ENCODE measurements around the gene SCARB2.

Gene SCARB2

DNA sequence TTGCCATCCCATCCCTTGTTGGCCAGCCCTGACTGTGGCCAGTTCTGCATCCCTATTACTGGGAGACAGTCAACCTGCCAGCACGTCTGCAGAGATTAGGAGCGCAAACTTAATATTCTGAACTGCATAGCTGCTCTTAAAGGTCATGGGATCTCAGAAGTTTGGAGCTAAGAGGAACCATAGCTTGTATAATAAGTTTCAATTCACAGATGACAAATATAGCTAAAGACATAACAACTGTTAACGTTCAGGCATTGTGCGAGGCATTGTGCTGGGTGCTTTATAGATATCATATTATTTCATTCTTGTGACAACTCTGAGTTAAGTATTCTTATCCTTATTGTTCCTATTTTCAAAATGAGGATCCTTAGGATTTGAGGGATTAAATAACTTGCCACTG is 3.7 kb downstream of the SCARB2 start:
- H3K4me1 ChIP-seq (ENCODE audit: control insufficient read depth, insufficient read depth, low read length), result peaks cover 21% of the 10 kb centered on the region
- 0 out of 2 replicates have a peak, but pooled peaks cover under 1% of the 10 kb centered on the region for H3K27me3 ChIP-seq (ENCODE audit: control insufficient read depth, insufficient read depth, low read length)
- no peaks in the 10 kb centered on the region for H3K36me3 ChIP-seq (ENCODE audit: control insufficient read depth, insufficient read depth, low read length)
- H3K4me3 ChIP-seq (ENCODE audit: low read depth, low read length), result no peak overlapping the region
- H3K27ac ChIP-seq (ENCODE audit: low read depth, low read length), result no peak overlapping the region
- H3K9me3 ChIP-seq (ENCODE audit: control insufficient read depth, insufficient read depth, low read length), result no peaks in the 10 kb centered on the region
- no peak overlapping the region for H3K9ac ChIP-seq (ENCODE audit: low read depth, low read length)

DNA sequence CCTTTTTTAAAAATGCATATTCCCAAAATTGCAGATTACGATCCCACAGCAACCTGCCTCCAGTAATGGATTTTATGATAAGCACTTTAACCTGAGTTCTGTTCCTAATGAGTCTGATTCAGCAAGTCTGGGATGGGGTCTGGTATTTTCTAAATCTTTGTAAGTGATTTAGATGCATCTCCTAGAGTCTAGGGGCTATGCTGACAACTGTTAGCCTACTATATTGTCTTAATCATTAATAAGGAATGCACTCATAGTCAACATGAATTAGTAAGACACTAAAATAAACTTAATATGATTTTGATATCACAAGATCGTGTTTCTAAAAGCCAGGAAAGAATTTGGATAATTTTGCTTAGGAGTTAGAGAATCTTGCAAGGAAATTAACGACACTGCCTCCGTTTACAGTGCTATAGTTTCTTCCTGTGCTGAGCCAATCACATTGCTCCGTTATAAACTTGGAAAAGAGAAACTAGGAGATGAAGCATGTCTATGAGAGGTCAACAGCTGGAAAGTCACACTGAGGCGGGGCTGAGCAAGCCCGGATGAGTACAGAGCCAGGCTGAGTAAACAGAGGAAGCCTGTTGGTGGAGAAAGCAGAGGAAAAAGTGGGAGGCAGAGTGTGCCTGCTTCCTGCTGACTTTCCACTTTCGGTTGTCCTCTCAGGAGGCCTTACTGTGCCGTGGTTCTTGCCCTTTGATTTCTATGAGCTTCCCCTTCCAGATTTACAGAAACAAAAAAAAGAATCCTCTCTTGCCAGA is 5.4 kb downstream of the SCARB2 start:
- Histone ChIP-seq H3K27me3 (ENCODE audit: control insufficient read depth, insufficient read depth, low read length) (no peaks in the 10 kb centered on the region), H3K36me3 (ENCODE audit: control insufficient read depth, insufficient read depth, low read length) (no peaks in the 10 kb centered on the region), H3K4me3 (ENCODE audit: low read depth, low read length) (no peak overlapping the region), H3K9ac (ENCODE audit: low read depth, low read length) (no peak overlapping the region), H3K9me3 (ENCODE audit: control insufficient read depth, insufficient read depth, low read length) (no peaks in the 10 kb centered on the region), H3K27ac (ENCODE audit: low read depth, low read length) (no peak overlapping the region), H3K4me1 (ENCODE audit: control insufficient read depth, insufficient read depth, low read length) (peaks cover 11% of the 10 kb centered on the region; the same call in 1 of the 2 replicates)

DNA sequence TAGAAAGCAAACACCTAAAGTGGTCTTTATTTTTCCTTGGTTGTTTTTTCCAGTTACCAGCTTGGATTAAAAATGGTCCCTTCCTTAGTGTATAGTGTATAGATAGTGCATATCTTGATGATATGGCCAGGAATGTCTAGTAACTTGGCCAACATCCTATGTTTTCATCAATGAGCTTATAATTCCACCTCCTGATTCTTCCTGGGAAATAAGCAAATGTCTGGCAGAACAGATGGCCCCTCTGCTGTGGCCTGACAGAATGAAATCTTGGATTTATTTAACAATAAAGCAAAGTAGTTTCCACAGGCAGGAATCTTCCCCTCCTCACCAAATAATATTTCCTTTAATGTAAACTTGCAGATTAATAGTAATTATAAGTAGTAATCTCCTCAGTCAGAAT is 6.1 kb downstream of the SCARB2 start:
- Histone ChIP-seq H3K9ac (ENCODE audit: low read depth, low read length) (no peak overlapping the region), H3K9me3 (ENCODE audit: control insufficient read depth, insufficient read depth, low read length) (no peaks in the 10 kb centered on the region), H3K27ac (ENCODE audit: low read depth, low read length) (no peak overlapping the region), H3K4me1 (ENCODE audit: control insufficient read depth, insufficient read depth, low read length) (peaks cover 8% of the 10 kb centered on the region; the same call in 1 of the 2 replicates), H3K36me3 (ENCODE audit: control insufficient read depth, insufficient read depth, low read length) (no peaks in the 10 kb centered on the region), H3K27me3 (ENCODE audit: control insufficient read depth, insufficient read depth, low read length) (no peaks in the 10 kb centered on the region), H3K4me3 (ENCODE audit: low read depth, low read length) (no peak overlapping the region)

DNA sequence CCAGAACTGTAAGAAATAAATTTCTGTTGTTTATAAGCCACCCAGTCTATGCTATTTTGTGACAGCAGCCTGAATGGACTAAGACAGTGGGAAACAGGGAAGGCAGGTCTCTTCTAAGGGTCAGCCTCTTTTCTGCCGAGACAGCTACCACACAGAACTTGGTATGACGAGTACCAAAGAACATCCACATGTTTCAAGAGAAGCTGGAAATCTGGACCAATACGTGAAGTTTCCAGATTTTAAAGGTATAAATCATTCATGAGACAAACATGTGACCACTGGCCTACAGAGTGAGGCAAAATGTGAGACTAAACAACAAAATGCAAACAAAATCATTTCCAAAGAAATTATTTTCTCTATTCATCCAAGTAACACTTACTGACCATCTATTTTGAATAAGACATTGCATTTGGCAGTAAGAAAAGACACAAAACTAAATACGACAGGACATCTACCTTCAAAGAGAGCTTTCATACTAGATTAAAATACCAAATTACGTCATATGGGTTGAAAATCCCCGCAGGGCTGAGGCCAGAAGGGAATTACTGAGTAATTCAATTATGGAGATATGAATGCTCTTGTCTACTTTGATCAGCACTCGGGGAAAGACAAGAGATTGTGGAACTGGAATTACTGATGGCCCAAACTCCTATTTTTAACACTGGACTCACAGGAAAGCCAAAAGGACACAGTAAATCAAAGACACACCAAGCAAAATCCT is 7.2 kb downstream of the SCARB2 start:
- no peak overlapping the region for H3K9ac ChIP-seq (ENCODE audit: low read depth, low read length)
- H3K4me1 ChIP-seq (ENCODE audit: control insufficient read depth, insufficient read depth, low read length), result peaks cover 7% of the 10 kb centered on the region; the same call in 1 of the 2 replicates
- H3K27me3 ChIP-seq (ENCODE audit: control insufficient read depth, insufficient read depth, low read length), result no peaks in the 10 kb centered on the region
- H3K4me3 ChIP-seq (ENCODE audit: low read depth, low read length), result no peak overlapping the region
- no peak overlapping the region for H3K27ac ChIP-seq (ENCODE audit: low read depth, low read length)
- no peaks in the 10 kb centered on the region for H3K36me3 ChIP-seq (ENCODE audit: control insufficient read depth, insufficient read depth, low read length)
- no peaks in the 10 kb centered on the region for H3K9me3 ChIP-seq (ENCODE audit: control insufficient read depth, insufficient read depth, low read length)

DNA sequence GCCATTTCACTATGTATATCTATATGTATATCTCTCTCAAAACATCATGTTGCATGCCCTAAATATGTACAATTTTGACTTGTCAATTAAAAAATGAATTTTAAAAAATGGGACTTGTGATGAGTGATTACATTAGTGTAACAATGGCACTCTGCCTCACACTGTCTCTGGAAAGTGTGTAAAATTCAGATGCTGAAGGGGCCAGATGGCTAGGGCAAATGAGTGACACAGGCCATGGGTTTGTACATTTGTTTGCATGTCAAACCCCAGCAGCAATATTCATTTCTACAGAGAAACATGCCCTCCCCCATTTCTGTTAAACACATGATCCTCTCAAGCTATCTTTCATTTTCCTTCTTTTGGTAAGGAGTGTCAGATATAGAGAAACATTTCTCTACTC is 8.1 kb downstream of the SCARB2 start:
- no peak overlapping the region for H3K4me3 ChIP-seq (ENCODE audit: low read depth, low read length)
- H3K9ac ChIP-seq (ENCODE audit: low read depth, low read length), result no peak overlapping the region
- H3K36me3 ChIP-seq (ENCODE audit: control insufficient read depth, insufficient read depth, low read length), result no peaks in the 10 kb centered on the region
- no peaks in the 10 kb centered on the region for H3K27me3 ChIP-seq (ENCODE audit: control insufficient read depth, insufficient read depth, low read length)
- no peaks in the 10 kb centered on the region for H3K9me3 ChIP-seq (ENCODE audit: control insufficient read depth, insufficient read depth, low read length)
- H3K4me1 ChIP-seq (ENCODE audit: control insufficient read depth, insufficient read depth, low read length), result peaks cover 7% of the 10 kb centered on the region; the same call in 1 of the 2 replicates
- H3K27ac ChIP-seq (ENCODE audit: low read depth, low read length), result no peak overlapping the region

DNA sequence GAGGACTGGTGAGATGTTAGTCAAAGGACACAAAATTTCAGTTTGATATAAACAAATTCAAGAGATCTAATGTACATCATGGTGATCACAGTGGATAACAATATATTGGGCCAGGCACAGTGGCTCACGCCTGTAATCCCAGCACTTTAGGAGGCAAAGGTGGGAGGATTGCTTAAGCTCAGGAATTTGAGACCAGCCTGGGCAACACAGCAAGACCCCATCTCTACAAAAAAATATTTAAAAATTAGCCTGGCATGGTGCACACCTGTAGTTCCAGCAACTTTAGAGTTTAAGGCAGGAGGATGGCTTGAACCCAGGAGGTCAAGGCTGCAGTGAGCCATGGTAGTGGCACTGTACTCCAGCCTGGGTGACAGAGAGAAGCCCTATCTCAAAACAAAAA is 8.7 kb downstream of the SCARB2 start:
- Histone ChIP-seq H3K4me3 (ENCODE audit: low read depth, low read length) (no peak overlapping the region), H3K4me1 (ENCODE audit: control insufficient read depth, insufficient read depth, low read length) (peaks cover 9% of the 10 kb centered on the region), H3K27ac (ENCODE audit: low read depth, low read length) (no peak overlapping the region), H3K9ac (ENCODE audit: low read depth, low read length) (no peak overlapping the region), H3K27me3 (ENCODE audit: control insufficient read depth, insufficient read depth, low read length) (no peaks in the 10 kb centered on the region), H3K36me3 (ENCODE audit: control insufficient read depth, insufficient read depth, low read length) (no peaks in the 10 kb centered on the region), H3K9me3 (ENCODE audit: control insufficient read depth, insufficient read depth, low read length) (no peaks in the 10 kb centered on the region)

DNA sequence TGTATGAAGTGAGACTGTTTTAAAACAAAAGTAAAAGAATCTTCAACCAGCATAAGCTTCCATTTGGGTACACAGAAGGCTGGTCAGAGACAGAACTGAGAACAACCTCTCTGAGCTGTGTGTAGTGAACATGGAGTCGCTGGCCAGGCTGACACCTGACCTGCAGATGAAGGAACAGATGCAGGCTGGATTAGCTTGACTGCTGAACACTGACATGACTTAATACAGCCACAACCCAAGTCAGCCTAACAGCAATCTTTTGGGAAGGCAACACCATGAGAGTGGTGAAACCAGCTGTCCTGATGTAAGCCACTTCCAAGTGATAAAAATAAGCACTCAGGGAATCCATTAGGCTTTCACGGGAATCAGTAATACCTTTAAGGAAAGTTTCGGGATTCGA is 10.1 kb downstream of the SCARB2 start:
- Histone ChIP-seq H3K27me3 (ENCODE audit: control insufficient read depth, insufficient read depth, low read length) (no peaks in the 10 kb centered on the region), H3K4me1 (ENCODE audit: control insufficient read depth, insufficient read depth, low read length) (peaks cover 12% of the 10 kb centered on the region), H3K36me3 (ENCODE audit: control insufficient read depth, insufficient read depth, low read length) (no peaks in the 10 kb centered on the region), H3K9me3 (ENCODE audit: control insufficient read depth, insufficient read depth, low read length) (no peaks in the 10 kb centered on the region), H3K9ac (ENCODE audit: low read depth, low read length) (no peak overlapping the region), H3K4me3 (ENCODE audit: low read depth, low read length) (no peak overlapping the region), H3K27ac (ENCODE audit: low read depth, low read length) (no peak overlapping the region)

DNA sequence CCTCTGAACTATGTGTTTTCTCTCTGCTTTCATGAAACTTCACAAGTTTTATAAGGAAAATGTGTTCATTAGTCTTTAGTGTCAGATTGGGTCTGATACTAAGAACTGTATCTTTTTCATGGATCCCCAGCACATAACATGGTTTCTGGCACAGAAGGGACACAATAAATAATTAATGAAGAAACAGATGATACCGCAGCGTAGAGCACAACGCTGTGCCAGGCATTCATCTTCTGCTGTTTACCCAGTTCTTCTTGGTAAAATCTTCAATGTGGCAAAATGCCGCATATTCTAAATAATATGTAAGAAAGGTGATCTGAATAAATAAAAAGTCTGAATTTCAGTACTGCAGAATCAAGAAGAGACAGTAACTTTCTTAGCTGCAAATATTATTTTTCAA is 12.3 kb downstream of the SCARB2 start:
- Histone ChIP-seq H3K36me3 (ENCODE audit: control insufficient read depth, insufficient read depth, low read length) (no peaks in the 10 kb centered on the region), H3K27me3 (ENCODE audit: control insufficient read depth, insufficient read depth, low read length) (no peaks in the 10 kb centered on the region), H3K4me1 (ENCODE audit: control insufficient read depth, insufficient read depth, low read length) (peaks cover 17% of the 10 kb centered on the region), H3K9ac (ENCODE audit: low read depth, low read length) (no peak overlapping the region), H3K27ac (ENCODE audit: low read depth, low read length) (no peak overlapping the region), H3K4me3 (ENCODE audit: low read depth, low read length) (no peak overlapping the region), H3K9me3 (ENCODE audit: control insufficient read depth, insufficient read depth, low read length) (no peaks in the 10 kb centered on the region)

DNA sequence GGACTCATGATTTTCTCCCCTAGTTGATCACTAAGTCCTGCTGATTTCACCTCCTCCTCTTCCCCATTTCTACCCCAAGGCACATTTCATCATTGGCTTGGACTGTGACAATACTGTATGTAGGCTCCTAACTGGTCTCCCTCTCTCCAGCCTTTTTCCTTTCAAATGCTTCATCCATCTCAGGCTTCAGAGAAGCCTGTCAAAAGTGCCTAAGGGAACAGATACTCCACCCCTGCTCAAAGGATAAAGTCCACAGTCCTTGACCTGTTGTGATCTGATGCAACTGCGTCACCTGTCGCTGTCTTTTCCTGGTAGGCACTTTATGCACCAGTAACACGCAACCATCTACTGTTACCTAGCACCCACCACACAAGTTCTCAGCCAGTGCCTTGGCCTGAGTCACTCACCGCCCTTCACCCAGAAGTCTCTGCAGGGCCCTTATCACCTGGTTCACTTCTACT is 12.8 kb downstream of the SCARB2 start:
- Histone ChIP-seq H3K4me1 (ENCODE audit: control insufficient read depth, insufficient read depth, low read length) (peaks cover 17% of the 10 kb centered on the region), H3K27me3 (ENCODE audit: control insufficient read depth, insufficient read depth, low read length) (no peaks in the 10 kb centered on the region), H3K27ac (ENCODE audit: low read depth, low read length) (no peak overlapping the region), H3K9ac (ENCODE audit: low read depth, low read length) (no peak overlapping the region), H3K9me3 (ENCODE audit: control insufficient read depth, insufficient read depth, low read length) (no peaks in the 10 kb centered on the region), H3K36me3 (ENCODE audit: control insufficient read depth, insufficient read depth, low read length) (no peaks in the 10 kb centered on the region), H3K4me3 (ENCODE audit: low read depth, low read length) (no peak overlapping the region)

DNA sequence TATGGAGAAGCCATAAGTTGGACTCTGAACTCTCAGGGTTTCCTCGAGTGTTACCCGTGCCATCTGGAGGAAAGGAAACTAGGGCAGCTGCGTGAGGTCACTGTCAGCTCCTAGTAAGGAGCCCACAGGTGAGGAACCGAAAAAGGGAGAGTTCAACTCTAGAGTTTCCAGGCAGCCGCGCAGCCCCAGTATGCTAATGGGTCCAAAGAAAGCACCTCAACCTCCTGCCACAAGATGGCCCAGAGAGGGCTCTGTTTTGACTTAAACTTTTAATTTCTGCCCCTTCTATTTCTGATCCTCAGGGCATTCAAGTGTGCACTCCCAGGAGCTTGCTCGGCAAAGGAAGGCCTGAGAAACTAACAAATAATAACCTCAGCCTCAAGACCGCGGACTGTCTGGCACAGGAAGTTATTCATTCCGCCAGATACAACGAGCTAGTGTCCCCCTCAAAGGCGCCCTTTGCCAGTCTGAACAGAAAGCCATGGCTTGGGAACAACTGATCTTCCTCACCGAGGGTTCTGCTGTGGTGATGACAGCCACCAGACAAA is 13.9 kb downstream of the SCARB2 start:
- Histone ChIP-seq H3K9me3 (ENCODE audit: control insufficient read depth, insufficient read depth, low read length) (no peaks in the 10 kb centered on the region), H3K27me3 (ENCODE audit: control insufficient read depth, insufficient read depth, low read length) (no peaks in the 10 kb centered on the region), H3K27ac (ENCODE audit: low read depth, low read length) (peak overlapping the region; percentile 2), H3K4me1 (ENCODE audit: control insufficient read depth, insufficient read depth, low read length) (peaks cover 17% of the 10 kb centered on the region), H3K9ac (ENCODE audit: low read depth, low read length) (no peak overlapping the region), H3K4me3 (ENCODE audit: low read depth, low read length) (no peak overlapping the region), H3K36me3 (ENCODE audit: control insufficient read depth, insufficient read depth, low read length) (peaks cover 7% of the 10 kb centered on the region)

Data from HUES48 (cell line).